ENCODE data around the gene PCMT1.

DNA sequence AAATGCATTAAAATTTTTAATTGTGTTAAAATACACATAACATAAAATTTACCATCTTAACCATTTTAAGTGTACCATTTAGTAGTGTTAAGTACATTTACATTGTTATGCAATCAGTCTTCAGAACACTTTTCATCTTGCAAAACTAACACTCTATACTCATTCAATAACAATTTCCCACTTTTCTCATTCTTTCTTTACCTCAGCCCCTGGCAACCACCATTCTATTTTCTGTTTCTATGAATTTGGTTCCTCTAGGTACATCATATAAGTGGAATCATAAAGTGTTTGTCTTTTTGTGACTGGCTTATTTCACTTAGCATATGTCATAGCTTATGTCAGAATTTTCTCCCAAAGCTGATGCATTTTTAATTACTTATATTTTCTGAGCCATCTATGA is 32.2 kb downstream of the PCMT1 start:
- TF ChIP-seq GATA2 (IDR thresholded peaks at IDR 0.05; ENCODE audit: low read depth, low read length), result no peak
- TF ChIP-seq GATA3 (IDR thresholded peaks at IDR 0.05; ENCODE audit: low read depth, low read length), result no peak

All from SH-SY5Y (cell line).